Liver (tissue), 9 donors: ENCODE measurements around the gene OR2J3. TPM values are rescaled to one million over a fixed set of nuclear protein-coding genes. Genes with fewer than 3 reads are reported as not detected.

Source experiments
- DNase-seq: peaks from one replicate; pipeline ENCODE4 v3.0.0-alpha.2; 2017; ENCODE audit warnings: low spot score
- H3K27ac ChIP-seq, 2 donors: one replicate each; pipeline ENCODE4 v1.7.0; 2013; ENCODE audit warnings: inconsistent platforms in 2 of 2, low read length in 2 of 2, control low read depth in 1 of 2, low read depth in 1 of 2, mild to moderate bottlenecking in 1 of 2
- H3K27me3 ChIP-seq, 4 donors: one replicate each; pipeline versions ENCODE4 v1.6.1 to v1.7.0; 2013; ENCODE audit warnings: low read length in 3 of 4, inconsistent platforms in 1 of 4, mild to moderate bottlenecking in 1 of 4, moderate library complexity in 1 of 4; ENCODE audit not compliant: control insufficient read depth in 4 of 4, insufficient read depth in 4 of 4
- H3K36me3 ChIP-seq, 4 donors: one replicate each; pipeline versions ENCODE4 v1.6.1 to v1.7.0; 2013; ENCODE audit warnings: low read length in 3 of 4, mild to moderate bottlenecking in 3 of 4, low read depth in 1 of 4, moderate library complexity in 1 of 4; ENCODE audit not compliant: control insufficient read depth in 4 of 4, insufficient read depth in 3 of 4
- H3K4me1 ChIP-seq, 4 donors: one replicate each; pipeline versions ENCODE4 v1.6.1 to v1.7.0; 2013; ENCODE audit warnings: low read length in 3 of 4, mild to moderate bottlenecking in 3 of 4, moderate library complexity in 1 of 4; ENCODE audit not compliant: control insufficient read depth in 4 of 4, insufficient read depth in 4 of 4
- H3K4me3 ChIP-seq, 3 donors: one replicate each; pipeline versions ENCODE4 v1.6.1 to v1.7.0; 2013; ENCODE audit warnings: low read length in 3 of 3, control low read depth in 1 of 3, low read depth in 1 of 3, mild to moderate bottlenecking in 1 of 3
- H3K9ac ChIP-seq, 2 donors: one replicate each; pipeline ENCODE4 v1.7.0; 2013; ENCODE audit warnings: low read length in 2 of 2, mild to moderate bottlenecking in 2 of 2, moderate library complexity in 2 of 2, control low read depth in 1 of 2, low read depth in 1 of 2
- H3K9me3 ChIP-seq, 4 donors: one replicate each; pipeline versions ENCODE4 v1.6.1 to v1.7.0; 2013; ENCODE audit warnings: low read length in 3 of 4; ENCODE audit not compliant: control insufficient read depth in 4 of 4
- ATF3 ChIP-seq: IDR thresholded peaks from 2 replicates; pipeline ENCODE4 v1.6.1; 2016; ENCODE audit warnings: antibody characterized with exemption
- CTCF ChIP-seq: fragments of 150-350 bp; IDR thresholded peaks from 2 replicates; pipeline ENCODE4 v1.5.1; 2017; ENCODE audit warnings: improper control_type of control experiment, low read depth, low read length; ENCODE audit not compliant: missing input control
- HNF4G ChIP-seq: IDR thresholded peaks from 2 replicates; pipeline ENCODE4 v1.6.1; 2016; ENCODE audit warnings: antibody characterized with exemption
- JUND ChIP-seq, 2 donors: IDR thresholded peaks; 2 replicates each; pipeline ENCODE4 v1.6.1; 2016; ENCODE audit warnings: antibody characterized with exemption in 2 of 2
- NR2F2 ChIP-seq: IDR thresholded peaks from 2 replicates; pipeline ENCODE4 v1.6.1; 2016; ENCODE audit warnings: antibody characterized with exemption
- RXRA ChIP-seq, 2 donors: IDR thresholded peaks; 2 replicates each; pipeline ENCODE4 v1.6.1; 2017 to 2018; ENCODE audit warnings: antibody characterized with exemption in 2 of 2, mild to moderate bottlenecking in 1 of 2
- SP1 ChIP-seq: IDR thresholded peaks from 2 replicates; pipeline ENCODE4 v1.6.1; 2018; ENCODE audit warnings: antibody characterized with exemption, mild to moderate bottlenecking
- TAF1 ChIP-seq: conservative IDR thresholded peaks from 2 replicates; pipeline ENCODE4 v1.6.1; 2016; ENCODE audit warnings: antibody characterized with exemption, mild to moderate bottlenecking
- YY1 ChIP-seq: IDR thresholded peaks from 2 replicates; pipeline ENCODE4 v1.6.1; 2016; ENCODE audit warnings: antibody characterized with exemption, mild to moderate bottlenecking
- WGBS: extraction: QIAGEN DNeasy Blood & Tissue Kit; methylation state at CpG from one replicate; pipeline ENCODE4 v1.1.7; 2013; 5-methylcytosine and 5-hydroxymethylcytosine counted together
- polyA plus RNA-seq, 2 donors: library from polyadenylated mRNA; stranded (reverse) in 1 of 2; unstranded in 1 of 2; fragments of 200-250 nt in 1 of 2; fragments of >200 nt in 1 of 2; fragmentation: Nextera tagmentation in 1 of 2; extraction: Ambion mirVana in 1 of 2; gene quantifications; one replicate each; pipeline versions ENCODE4 v1.2.1 to v1.2.3, GENCODE V29; 2013 to 2015
- total RNA-seq, 2 donors: library from RNA; depleted of rRNA; stranded (reverse); fragments of >200 nt; gene quantifications; one replicate each; pipeline ENCODE4 v1.2.3, GENCODE V29; 2014
- TF ChIP-seq, protein P1 (sequence below): IDR thresholded peaks from 2 replicates; pipeline ENCODE4 v1.6.1; 2016; ENCODE audit warnings: antibody characterized with exemption
- TF ChIP-seq, protein P2 (sequence below): IDR thresholded peaks from 2 replicates; pipeline ENCODE4 v1.6.1; 2016; ENCODE audit warnings: antibody characterized with exemption
- donor health status: healthy.
- donor health status: healthy.
- donor health status: healthy.
- donor health status: healthy.
- donor health status: healthy.

The OR2J3 gene
- total and polyA plus RNA-seq, 4 donors = 0.14 TPM; not detected in 3

DNA sequence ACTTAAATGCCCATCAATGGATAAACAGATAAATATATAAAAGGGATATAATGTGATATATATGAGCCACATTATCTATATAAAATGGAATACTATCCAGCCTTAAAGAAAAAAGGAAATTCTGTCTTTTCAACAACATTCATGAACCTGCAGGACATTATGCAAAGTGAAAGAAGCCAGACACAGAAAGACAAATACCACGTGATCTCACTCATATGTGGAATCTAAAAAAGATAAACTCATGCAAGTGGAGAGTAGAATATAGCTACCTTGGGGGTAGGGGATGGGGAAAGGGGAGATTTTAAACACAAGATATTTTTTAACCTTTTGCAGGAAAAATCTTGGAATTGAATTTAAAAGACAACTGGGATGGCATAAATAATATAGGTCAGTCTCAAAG, 10.1 kb upstream of the OR2J3 start:
- 73% methylated on average over 1 of the region's 1 CpG for WGBS
- Histone ChIP-seq H3K4me1 (no peaks in the 10 kb centered on the region), H3K27ac (no peak overlapping the region), H3K36me3 (no peaks in the 10 kb centered on the region), H3K27me3 (no peaks in the 10 kb centered on the region), H3K4me3 (no peak overlapping the region), H3K9ac (no peak overlapping the region), H3K9me3 (no peaks in the 10 kb centered on the region)
- DNase-seq = no peak
- no peak for TF ChIP-seq YY1
- no peak for TF ChIP-seq ATF3
- no peak for TF ChIP-seq RXRA (IDR thresholded peaks at IDR 0.05)
- TF ChIP-seq HNF4G = no peak
- TF ChIP-seq TAF1 = no peak
- TF ChIP-seq, protein P1, sequence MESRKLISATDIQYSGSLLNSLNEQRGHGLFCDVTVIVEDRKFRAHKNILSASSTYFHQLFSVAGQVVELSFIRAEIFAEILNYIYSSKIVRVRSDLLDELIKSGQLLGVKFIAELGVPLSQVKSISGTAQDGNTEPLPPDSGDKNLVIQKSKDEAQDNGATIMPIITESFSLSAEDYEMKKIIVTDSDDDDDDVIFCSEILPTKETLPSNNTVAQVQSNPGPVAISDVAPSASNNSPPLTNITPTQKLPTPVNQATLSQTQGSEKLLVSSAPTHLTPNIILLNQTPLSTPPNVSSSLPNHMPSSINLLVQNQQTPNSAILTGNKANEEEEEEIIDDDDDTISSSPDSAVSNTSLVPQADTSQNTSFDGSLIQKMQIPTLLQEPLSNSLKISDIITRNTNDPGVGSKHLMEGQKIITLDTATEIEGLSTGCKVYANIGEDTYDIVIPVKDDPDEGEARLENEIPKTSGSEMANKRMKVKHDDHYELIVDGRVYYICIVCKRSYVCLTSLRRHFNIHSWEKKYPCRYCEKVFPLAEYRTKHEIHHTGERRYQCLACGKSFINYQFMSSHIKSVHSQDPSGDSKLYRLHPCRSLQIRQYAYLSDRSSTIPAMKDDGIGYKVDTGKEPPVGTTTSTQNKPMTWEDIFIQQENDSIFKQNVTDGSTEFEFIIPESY = no peak
- no peak for TF ChIP-seq SP1
- TF ChIP-seq NR2F2 = no peak

DNA sequence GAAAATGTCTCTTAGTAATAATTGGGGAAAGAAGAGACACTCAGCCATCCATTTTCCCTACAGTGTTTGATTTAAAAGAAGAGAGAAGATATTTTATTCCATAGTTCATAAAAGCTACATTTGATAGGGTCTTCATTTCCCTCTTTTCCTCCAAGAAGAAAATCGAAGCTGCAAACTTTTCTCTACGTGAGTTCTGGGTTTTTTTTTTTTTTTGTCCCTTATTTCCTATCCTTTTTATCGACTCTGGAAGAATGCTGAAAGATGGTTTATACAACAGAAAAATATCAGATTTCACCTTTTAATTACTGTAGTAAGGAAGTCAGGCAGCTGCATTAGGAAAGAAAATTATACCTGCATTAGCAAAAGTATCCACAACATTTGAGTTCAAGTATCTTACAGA, 8.7 kb upstream of the OR2J3 start, which contains the start of gene OR2J1:
OR2J1 (plus strand) TSS at position 301 of the 400 bp plus-strand sequence. CDS start 1,453 bp downstream, outside the sequence.
- TF ChIP-seq, protein P2, sequence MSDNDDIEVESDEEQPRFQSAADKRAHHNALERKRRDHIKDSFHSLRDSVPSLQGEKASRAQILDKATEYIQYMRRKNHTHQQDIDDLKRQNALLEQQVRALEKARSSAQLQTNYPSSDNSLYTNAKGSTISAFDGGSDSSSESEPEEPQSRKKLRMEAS = no peak
- TF ChIP-seq ATF3 (no peak), HNF4G (no peak), RXRA (IDR thresholded peaks at IDR 0.05) (no peak), NR2F2 (no peak), CTCF (no peak), JUND (IDR thresholded peaks at IDR 0.05) (no peak), TAF1 (no peak)
- TF ChIP-seq, protein P1 = no peak
- no peak for DNase-seq
- Histone ChIP-seq H3K4me1 (no peaks in the 10 kb centered on the region), H3K9me3 (no peaks in the 10 kb centered on the region), H3K9ac (no peak within 1 kb of the TSS), H3K27ac (no peak within 1 kb of the TSS), H3K36me3 (no peaks in the 10 kb centered on the region), H3K4me3 (no peak within 1 kb of the TSS), H3K27me3 (peaks cover 0 to 2% (median 0%) of the 10 kb centered on the region in 4 donors)
- 75% methylated on average over 3 of the region's 3 CpGs for WGBS
